Heart left ventricle (tissue), 16 donors: ENCODE measurements around the gene NSMCE1. TPM values are rescaled to one million over a fixed set of nuclear protein-coding genes. Genes with fewer than 3 reads are reported as not detected.
"Not testable (repeated sequence)": the region's sequence is repeated elsewhere in the genome, so short reads cannot be mapped to it uniquely, and the experiment has no call there.

ENCODE experiments used
- ATAC-seq, 4 donors: fragments of 200-7000 bp; cut with Tn5 transposase; one replicate each; pipeline ENCODE4 v1.9.1; 2020 to 2022; ENCODE audit warnings: moderate library complexity in 4 of 4, mild to moderate bottlenecking in 3 of 4, moderate number of reproducible peaks in 1 of 4
- DNase-seq, 5 donors: peaks; one replicate each; pipeline ENCODE4 v3.0.0-alpha.2; 2020
- H3K27ac ChIP-seq, 12 donors: fragments of 200-600 bp; sonication (generic) in 4 of 12; one replicate each; pipeline versions ENCODE4 v1.5.0 to v1.8.0; 2016 to 2022; ENCODE audit warnings: mild to moderate bottlenecking in 2 of 12
- H3K27me3 ChIP-seq, 9 donors: fragments of 200-600 bp; sonication (generic) in 2 of 9; one replicate each; pipeline versions ENCODE4 v1.5.1 to v1.8.0; 2016 to 2022; ENCODE audit warnings: mild to moderate bottlenecking in 3 of 9
- H3K36me3 ChIP-seq, 9 donors: fragments of 200-600 bp; sonication (generic) in 2 of 9; one replicate each; pipeline versions ENCODE4 v1.5.0 to v1.8.0; 2018 to 2022; ENCODE audit warnings: mild to moderate bottlenecking in 2 of 9
- H3K4me1 ChIP-seq, 12 donors: fragments of 200-600 bp; sonication (generic) in 4 of 12; one replicate each; pipeline versions ENCODE4 v1.5.0 to v1.8.0; 2016 to 2022; ENCODE audit warnings: mild to moderate bottlenecking in 3 of 12
- H3K4me3 ChIP-seq, 12 donors: fragments of 200-600 bp; sonication (generic) in 4 of 12; one replicate each; pipeline versions ENCODE4 v1.5.0 to v1.8.0; 2017 to 2022; ENCODE audit warnings: mild to moderate bottlenecking in 9 of 12, moderate library complexity in 4 of 12
- H3K9me3 ChIP-seq, 12 donors: fragments of 200-600 bp; sonication (generic) in 4 of 12; one replicate each; pipeline versions ENCODE4 v1.5.0 to v1.8.0; 2016 to 2022; ENCODE audit warnings: mild to moderate bottlenecking in 1 of 12
- CTCF ChIP-seq, 12 donors: fragments of 200-600 bp; sonication (generic) in 4 of 12; IDR thresholded peaks; one replicate each; pipeline versions ENCODE4 v1.5.0 to v1.8.0; 2018 to 2022; ENCODE audit warnings: antibody characterized with exemption in 12 of 12, mild to moderate bottlenecking in 5 of 12
- POLR2A ChIP-seq, 2 donors: fragments of 450-650 bp; IDR thresholded peaks; one replicate each; pipeline ENCODE4 v1.6.1; 2017; ENCODE audit warnings: antibody characterized with exemption in 2 of 2, mild to moderate bottlenecking in 2 of 2, moderate library complexity in 2 of 2
- WGBS, 4 donors: extraction: QIAGEN DNeasy Blood & Tissue Kit in 2 of 4; methylation state at CpG; one replicate each; pipeline versions ENCODE4 v1.1.5 to v1.1.7; 2013 to 2018; 5-methylcytosine and 5-hydroxymethylcytosine counted together
- intact Hi-C, 10 donors: fragments of 100-400 bp; cut with DNase I; formaldehyde crosslinking; loops; one replicate each; pipeline versions ENCODE4 v1.11.1 to v1.14.2; 2022
- polyA plus RNA-seq, 2 donors: library from polyadenylated mRNA; stranded (reverse); fragments of 200-250 nt; gene quantifications; one replicate each; pipeline ENCODE4 v1.2.3, GENCODE V29; 2013
- total RNA-seq, 9 donors: library from RNA; depleted of rRNA in 2 of 9; stranded (reverse); fragments of >200 nt in 2 of 9; fragmentation: NEBNext Ultra II Directional in 3 of 9; extraction: Animal tissue kit (Norgen Biotek cat#: 25700) in 3 of 9; gene quantifications; one replicate each; pipeline versions ENCODE4 v1.1.0 to v1.2.4, GENCODE V29; 2016 to 2023
- donor health status: ischemic (EF 13 %, LVEDD 7.1; RV severe dilation, severe dysfunction).
- donor health status: healthy with polysubstance abuse.
- donor health status: DM: no; HTN: yes; CAD: no.
- donor health status: DM: no; HTN: no; CAD: no.
- donor health status: ischemic (EF 25% LVEDD 6.9; RV normal size, moderate dysfunction).
- donor health status: ischemic (EF 25% LVEDD 5.7; RV mildly dilated, moderate dysfunction).
- donor health status: healthy.
- donor health status: DM: yes; HTN: yes; CAD: no.
- donor health status: ischemic (EF 35%, LVEDD 5.7; RV mildly dilated, moderate dysfunction).
- donor health status: nonischemic (EF 11% LVEDD 7.7; RV severe dilation, severe dysfunction).
- donor health status: DM: yes; HTN: yes; CAD: no.
- donor health status: PGD.
- donor health status: ischemic (EF 29% LVEDD 5.4; RV normal size, mild dysfunction).
- donor health status: nonischemic (EF 23%, LVEDD 6.1; RV moderate dilation, normal function).

The NSMCE1 gene
- total and polyA plus RNA-seq, 11 donors = 29.6 to 48.7 (median 37.1) TPM

- WGBS, 4 donors = 82 to 86% (median 85%) methylated on average over 9 of the region's 9 CpGs
These were observed 953 bp upstream of the NSMCE1 start for GRCh38 chr16:27269300-27270150.

GRCh38 chr16:27267037-27267677, 1.4 kb downstream of the NSMCE1 start:
- H3K27me3 ChIP-seq = no peaks in the 10 kb centered on the region
- H3K27ac ChIP-seq = no peak overlapping the region
- peak overlapping the region in 1 of 12 donors; percentile 97 for H3K4me3 ChIP-seq
- ATAC-seq = no peak
- no peak for DNase-seq
- H3K4me1 ChIP-seq = peaks cover 0 to 48% (median 8%) of the 10 kb centered on the region in 12 donors
- no peaks in the 10 kb centered on the region for H3K9me3 ChIP-seq
- intact Hi-C loops = loop anchor here in 2 of 10 donors (5.0 kb wide), 2 partner anchors 45 to 50 kb away; partner anchors contain the start of gene IL4R (in 1 of the 2)
- no peak for TF ChIP-seq POLR2A (IDR thresholded peaks at IDR 0.05)
- no peak for TF ChIP-seq CTCF (IDR thresholded peaks at IDR 0.05)
- H3K36me3 ChIP-seq = no peaks in the 10 kb centered on the region
- WGBS, 4 donors = 87 to 91% (median 88%) methylated on average over 8 of the region's 8 CpGs

More at GRCh38 chr16:27269300-27270150, 953 bp upstream of the NSMCE1 start:
- Histone ChIP-seq H3K36me3 (no peaks in the 10 kb centered on the region), H3K4me1 (peaks cover 0 to 46% (median 8%) of the 10 kb centered on the region in 12 donors), H3K27ac (peak overlapping the region in 5 of 12 donors; percentile 68 to 90 (median 90)), H3K9me3 (no peaks in the 10 kb centered on the region), H3K27me3 (no peaks in the 10 kb centered on the region), H3K4me3 (peak overlapping the region in 11 of 12 donors; percentile 42 to 97 (median 86))
- intact Hi-C loops = loop anchor here in 2 of 10 donors (5.0 kb wide), 2 partner anchors 43 to 48 kb away; partner anchors contain the start of gene IL4R (in 1 of the 2)
- DNase-seq (no peak), ATAC-seq (no peak)
- TF ChIP-seq POLR2A (IDR thresholded peaks at IDR 0.05) (no peak), CTCF (IDR thresholded peaks at IDR 0.05) (no peak)

GRCh38 chr16:27265982-27266381, 2.6 kb downstream of the NSMCE1 start:
- ATAC-seq = no peak
- 90 to 100% (median 98%) methylated on average over 1 of the region's 1 CpG for WGBS, 4 donors
- Histone ChIP-seq H3K4me1 (peaks cover 0 to 42% (median 8%) of the 10 kb centered on the region in 12 donors), H3K27ac (no peak overlapping the region), H3K9me3 (no peaks in the 10 kb centered on the region), H3K36me3 (no peaks in the 10 kb centered on the region), H3K4me3 (no peak overlapping the region), H3K27me3 (no peaks in the 10 kb centered on the region)
- DNase-seq = no peak
- intact Hi-C loops = loop anchor here in 2 of 10 donors (2.0 to 5.0 kb wide), 3 partner anchors 21 to 51 kb away; partner anchors contain the start of gene IL4R (in 1 of the 2)
- TF ChIP-seq CTCF (IDR thresholded peaks at IDR 0.05) = no peak
- TF ChIP-seq POLR2A (IDR thresholded peaks at IDR 0.05) = no peak

- ATAC-seq = no peak
- intact Hi-C loops = loop anchor here in 1 of 10 donors (2.0 kb wide), 1 partner anchor 19 kb away; no protein-coding TSS in a partner anchor
- H3K4me1 ChIP-seq = peaks cover 0 to 35% (median 5%) of the 10 kb centered on the region in 12 donors
- H3K27ac ChIP-seq = no peak overlapping the region
- no peak for DNase-seq
- H3K9me3 ChIP-seq = no peaks in the 10 kb centered on the region
- TF ChIP-seq CTCF (IDR thresholded peaks at IDR 0.05) (no peak), POLR2A (IDR thresholded peaks at IDR 0.05) (no peak)
- no peak overlapping the region for H3K4me3 ChIP-seq
- no peaks in the 10 kb centered on the region for H3K36me3 ChIP-seq
- H3K27me3 ChIP-seq = no peaks in the 10 kb centered on the region
- WGBS, 4 donors = 83 to 86% (median 85%) methylated on average over 6 of the region's 6 CpGs
These were observed 4.4 kb downstream of the NSMCE1 start for GRCh38 chr16:27264151-27264550.

GRCh38 chr16:27262904-27263423, 5.6 kb downstream of the NSMCE1 start:
- H3K4me1 ChIP-seq = peaks cover 0 to 33% (median 6%) of the 10 kb centered on the region in 12 donors
- H3K36me3 ChIP-seq, intact Hi-C loops, H3K27ac ChIP-seq, H3K4me3 ChIP-seq, DNase-seq, H3K27me3 ChIP-seq, H3K9me3 ChIP-seq, ATAC-seq: not testable (repeated sequence)
- WGBS, 4 donors = 90 to 95% (median 94%) methylated on average over 2 of the region's 2 CpGs
